SU-DHL-6 (cell line): Measurements from ENCODE around the gene ZDHHC3.

ENCODE experiments used
- H2AFZ ChIP-seq: fragments of 200-600 bp; sonication (generic); 2 replicates; pipeline ENCODE4 v1.6.1; 2014; ENCODE audit warnings: low read depth, mild to moderate bottlenecking, moderate library complexity, mixed read lengths, antibody characterized with exemption, low read length; ENCODE audit not compliant: severe bottlenecking
- H3F3A ChIP-seq: fragments of 200-600 bp; shearing (Covaris generic); 2 replicates; pipeline ENCODE4 v1.6.0; 2016; ENCODE audit warnings: antibody characterized with exemption, mild to moderate bottlenecking; ENCODE audit not compliant: insufficient read depth
- H3K27ac ChIP-seq: fragments of 200-600 bp; sonication (generic); 2 replicates; pipeline ENCODE4 v1.5.1; 2016; ENCODE audit warnings: low read depth, mild to moderate bottlenecking, low read length, moderate library complexity, mixed read lengths
- H3K27me3 ChIP-seq: fragments of 200-600 bp; sonication (generic), shearing (Covaris generic); 2 replicates; pipeline ENCODE4 v1.6.0; 2014; ENCODE audit warnings: mild to moderate bottlenecking, low read length
- H3K36me3 ChIP-seq: fragments of 200-600 bp; sonication (generic); 2 replicates; pipeline ENCODE4 v1.6.1; 2014; ENCODE audit warnings: mild to moderate bottlenecking, low read length, mixed read lengths
- H3K4me2 ChIP-seq: fragments of 300-600, 200-600 bp; shearing (Covaris generic), sonication (generic); 2 replicates; pipeline ENCODE4 v1.6.0; 2014; ENCODE audit warnings: low read length, low read depth, mild to moderate bottlenecking; ENCODE audit not compliant: poor library complexity, severe bottlenecking
- H3K4me3 ChIP-seq: fragments of 200-600 bp; sonication (generic); 2 replicates; pipeline ENCODE4 v1.5.1; 2014; ENCODE audit warnings: antibody characterized with exemption, low read length, mild to moderate bottlenecking, mixed read lengths; ENCODE audit not compliant: insufficient read depth, poor library complexity, severe bottlenecking
- H3K79me2 ChIP-seq: fragments of 200-600 bp; sonication (generic); 2 replicates; pipeline ENCODE4 v1.6.1; 2014; ENCODE audit warnings: mild to moderate bottlenecking, low read length, moderate library complexity; ENCODE audit not compliant: insufficient read depth
- H3K9ac ChIP-seq: fragments of 200-600 bp; sonication (generic); 2 replicates; pipeline ENCODE4 v1.7.0; 2014; ENCODE audit warnings: mild to moderate bottlenecking, low read length
- H3K9me2 ChIP-seq: fragments of 200-600 bp; sonication (generic); replicated peaks from 2 replicates; pipeline ENCODE4 v1.6.1; 2014; ENCODE audit warnings: low read length; ENCODE audit not compliant: insufficient read depth
- H3K9me3 ChIP-seq: fragments of 200-600 bp; sonication (generic); 2 replicates; pipeline ENCODE4 v1.6.1; 2014; ENCODE audit warnings: low read length, mixed read lengths; ENCODE audit not compliant: insufficient read depth
- H4K20me1 ChIP-seq: fragments of 200-600 bp; sonication (generic); 2 replicates; pipeline ENCODE4 v1.6.1; 2014; ENCODE audit warnings: low read depth, mild to moderate bottlenecking, antibody characterized with exemption, low read length, moderate library complexity, mixed read lengths
- CTCF ChIP-seq: fragments of 200-600 bp; sonication (generic); IDR thresholded peaks from one replicate; pipeline ENCODE4 v1.5.1; 2017; ENCODE audit warnings: antibody characterized with exemption, mild to moderate bottlenecking, low read length, moderate library complexity; ENCODE audit not compliant: insufficient read depth, poor library complexity, severe bottlenecking
- EZH2phosphoT487 ChIP-seq: fragments of 200-600 bp; sonication (generic), shearing (Covaris generic); conservative IDR thresholded peaks from 2 replicates; pipeline ENCODE4 v1.6.1; 2018; ENCODE audit warnings: mild to moderate bottlenecking, antibody characterized with exemption, low read length, moderate library complexity, mixed read lengths

ZDHHC3 gene

GRCh38 chr3:44965165-44965564, 10.8 kb downstream of the ZDHHC3 start:
- Histone ChIP-seq H2AFZ (no peak overlapping the region), H3K4me2 (no peak overlapping the region), H3K79me2 (peaks cover 19% of the 10 kb centered on the region; the same call in 1 of the 2 replicates), H3K27ac (no peak overlapping the region), H4K20me1 (0 out of 2 replicates have a peak, but pooled peaks cover 2% of the 10 kb centered on the region), H3F3A (no peaks in the 10 kb centered on the region), H3K27me3 (no peaks in the 10 kb centered on the region), H3K9me3 (no peaks in the 10 kb centered on the region), H3K9me2 (no peaks in the 10 kb centered on the region), H3K4me3 (no peak overlapping the region), H3K36me3 (no peaks in the 10 kb centered on the region), H3K9ac (no peak overlapping the region)
- TF ChIP-seq CTCF (no peak), EZH2phosphoT487 (no peak)

DNA sequence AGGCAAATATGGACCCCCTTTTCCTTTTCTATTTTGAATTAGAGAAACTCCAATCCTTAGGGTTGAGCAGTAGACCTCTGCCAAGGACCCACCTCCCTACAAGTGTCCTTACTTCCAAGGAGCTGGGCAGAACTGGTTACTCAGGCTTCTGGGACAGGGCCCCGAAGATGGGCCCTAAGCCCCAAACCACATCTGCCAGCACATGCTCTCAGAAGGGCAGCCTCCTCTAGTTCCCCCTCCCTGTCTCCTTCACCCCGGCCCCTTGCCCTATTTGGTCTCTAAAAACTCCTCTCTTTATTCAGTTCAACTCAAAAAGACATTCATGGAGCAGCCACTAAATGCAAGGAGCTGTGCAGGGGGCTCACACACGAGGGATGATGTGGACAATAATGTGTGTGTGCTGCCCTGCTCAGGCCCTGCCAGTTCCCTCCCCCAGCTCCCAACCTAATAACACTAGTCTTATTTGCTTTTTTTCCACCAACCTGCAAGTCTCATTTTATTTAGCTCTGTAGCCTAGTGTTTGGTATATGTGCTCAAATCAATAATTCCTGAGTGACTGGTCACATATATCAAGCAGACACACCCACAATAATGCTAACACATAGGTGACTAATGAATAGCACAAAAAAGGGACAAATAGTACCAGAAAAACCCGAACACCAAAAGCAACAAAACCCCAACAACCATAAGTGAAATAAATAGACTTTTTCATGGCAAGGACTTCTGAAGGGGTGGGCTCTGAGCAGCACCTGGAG, 12.2 kb downstream of the ZDHHC3 start:
- no peak overlapping the region for H3K9ac ChIP-seq
- H3K9me3 ChIP-seq = no peaks in the 10 kb centered on the region
- 0 out of 2 replicates have a peak, but pooled peaks cover 2% of the 10 kb centered on the region for H4K20me1 ChIP-seq
- TF ChIP-seq EZH2phosphoT487 = no peak
- TF ChIP-seq CTCF = no peak
- H3K36me3 ChIP-seq = no peaks in the 10 kb centered on the region
- no peaks in the 10 kb centered on the region for H3F3A ChIP-seq
- no peak overlapping the region for H3K27ac ChIP-seq
- H3K9me2 ChIP-seq = no peaks in the 10 kb centered on the region
- no peak overlapping the region for H2AFZ ChIP-seq
- H3K79me2 ChIP-seq = peaks cover 19% of the 10 kb centered on the region; the same call in 1 of the 2 replicates
- H3K4me3 ChIP-seq = no peak overlapping the region
- no peaks in the 10 kb centered on the region for H3K27me3 ChIP-seq
- H3K4me2 ChIP-seq = no peak overlapping the region

GRCh38 chr3:44962621-44963393, 13.2 kb downstream of the ZDHHC3 start:
- Histone ChIP-seq H4K20me1 (0 out of 2 replicates have a peak, but pooled peaks cover 2% of the 10 kb centered on the region), H3K27me3 (no peaks in the 10 kb centered on the region), H3K4me3 (no peak overlapping the region)

More at GRCh38 chr3:44962621-44963393, 13.2 kb downstream of the ZDHHC3 start:
- Histone ChIP-seq H3K27ac (no peak overlapping the region), H3K9ac (no peak overlapping the region), H3K9me2 (no peaks in the 10 kb centered on the region), H3K79me2 (peaks cover 19% of the 10 kb centered on the region; the same call in 1 of the 2 replicates), H3K4me2 (no peak overlapping the region), H3K9me3 (no peaks in the 10 kb centered on the region), H3F3A (no peaks in the 10 kb centered on the region), H2AFZ (no peak overlapping the region), H3K36me3 (no peaks in the 10 kb centered on the region)
- TF ChIP-seq EZH2phosphoT487 (no peak), CTCF (no peak)
